OCI-LY1 (cell line): Measurements from ENCODE around the gene GNAI1.
"Not testable (repeated sequence)": the region's sequence is repeated elsewhere in the genome, so short reads cannot be mapped to it uniquely, and the experiment has no call there.

Experiments used
- H2AFZ ChIP-seq: fragments of 200-600 bp; sonication (generic), shearing (Covaris generic); 2 replicates; pipeline ENCODE4 v1.6.0; 2014; ENCODE audit warnings: antibody characterized with exemption, mild to moderate bottlenecking, low read length
- H3F3A ChIP-seq: fragments of 200-600 bp; sonication (generic), shearing (Covaris generic); 2 replicates; pipeline ENCODE4 v1.6.0; 2014; ENCODE audit warnings: mild to moderate bottlenecking, antibody characterized with exemption, low read length, moderate library complexity; ENCODE audit not compliant: insufficient read depth
- H3K27ac ChIP-seq: fragments of 200-600 bp; sonication (generic); 2 replicates; pipeline ENCODE4 v1.5.1; 2014; ENCODE audit warnings: low read length, mixed run types, mild to moderate bottlenecking, low read depth; ENCODE audit not compliant: poor library complexity, severe bottlenecking
- H3K27me3 ChIP-seq: fragments of 200-600 bp; sonication (generic); 2 replicates; pipeline ENCODE4 v1.6.0; 2014; ENCODE audit warnings: antibody characterized with exemption, mild to moderate bottlenecking, low read length, moderate library complexity; ENCODE audit not compliant: insufficient read depth
- H3K36me3 ChIP-seq: fragments of 200-600 bp; sonication (generic); 2 replicates; pipeline ENCODE4 v1.6.1; 2014; ENCODE audit warnings: mild to moderate bottlenecking, antibody characterized with exemption, low read length, moderate library complexity, mixed read lengths; ENCODE audit not compliant: insufficient read depth
- H3K4me1 ChIP-seq: fragments of 200-600 bp; sonication (generic); 2 replicates; pipeline ENCODE4 v1.5.1; 2014; ENCODE audit warnings: mild to moderate bottlenecking, low read length, moderate library complexity; ENCODE audit not compliant: insufficient read depth, severe bottlenecking
- H3K4me2 ChIP-seq: fragments of 200-600 bp; sonication (generic), shearing (Covaris generic); 2 replicates; pipeline ENCODE4 v1.6.1; 2014; ENCODE audit warnings: low read length
- H3K4me3 ChIP-seq: fragments of 200-600 bp; sonication (generic); 2 replicates; pipeline ENCODE4 v1.5.1; 2014; ENCODE audit warnings: low read length, low read depth, mild to moderate bottlenecking, mixed read lengths; ENCODE audit not compliant: poor library complexity, severe bottlenecking
- H3K79me2 ChIP-seq: fragments of 200-600 bp; shearing (Covaris generic); 2 replicates; pipeline ENCODE4 v1.6.1; 2016; ENCODE audit warnings: mixed run types, low read length, mixed read lengths; ENCODE audit not compliant: insufficient read depth
- H3K9ac ChIP-seq: fragments of 200-600 bp; sonication (generic), shearing (Covaris generic); 2 replicates; pipeline ENCODE4 v1.6.1; 2014; ENCODE audit warnings: mild to moderate bottlenecking, low read length, mixed read lengths
- H3K9me2 ChIP-seq: fragments of 200-600 bp; sonication (generic), shearing (Covaris generic); 2 replicates; pipeline ENCODE4 v1.6.1; 2014; ENCODE audit warnings: low read depth, mild to moderate bottlenecking, low read length, mixed read lengths
- H3K9me3 ChIP-seq: fragments of 200-600 bp; shearing (Covaris generic); 2 replicates; pipeline ENCODE4 v1.6.1; 2014; ENCODE audit warnings: low read length, mixed read lengths
- H4K20me1 ChIP-seq: fragments of 200-600 bp; sonication (generic), shearing (Covaris generic); 2 replicates; pipeline ENCODE4 v1.6.0; 2016; ENCODE audit warnings: mild to moderate bottlenecking, low read length; ENCODE audit not compliant: insufficient read depth
- EZH2 ChIP-seq: fragments of 200-600 bp; sonication (generic), shearing (Covaris generic); IDR thresholded peaks from 2 replicates; pipeline ENCODE4 v1.8.0; 2017; ENCODE audit warnings: borderline replicate concordance, mixed run types, mild to moderate bottlenecking, antibody characterized with exemption, low read length, moderate library complexity, mixed read lengths
- TF ChIP-seq, protein P1 (sequence below): fragments of 200-600 bp; sonication (generic), shearing (Covaris generic); IDR thresholded peaks from 2 replicates; pipeline ENCODE4 v1.5.1; 2017; ENCODE audit warnings: mild to moderate bottlenecking, antibody characterized with exemption, low read length, moderate library complexity, mixed read lengths

GNAI1 gene

DNA sequence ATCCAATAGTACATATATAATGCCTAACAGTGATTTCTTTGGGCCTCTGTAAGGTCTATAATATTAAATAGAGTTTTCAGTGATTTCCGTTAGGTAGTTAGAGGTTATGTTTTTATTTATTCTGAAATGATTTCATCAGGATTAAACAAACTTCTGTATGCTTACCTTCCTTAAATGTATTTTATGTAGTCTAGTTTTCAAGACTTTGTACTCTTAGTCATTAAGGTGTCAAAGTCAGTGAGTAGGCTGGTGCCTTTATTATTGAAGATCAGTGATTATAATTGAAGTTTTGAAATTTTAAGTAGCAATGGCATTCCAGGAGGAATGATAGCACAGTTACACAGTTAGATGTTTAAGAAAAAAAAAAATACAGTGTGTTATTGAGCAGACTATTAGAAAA lies 20.7 kb downstream of the GNAI1 start:
- Histone ChIP-seq H3K79me2 (no peaks in the 10 kb centered on the region), H3K4me3 (no peak overlapping the region), H3K4me2 (no peak overlapping the region), H3K27me3 (no peaks in the 10 kb centered on the region), H3K9me3 (no peaks in the 10 kb centered on the region), H3F3A (no peaks in the 10 kb centered on the region), H3K27ac (no peak overlapping the region), H2AFZ (no peak overlapping the region), H3K4me1 (no peaks in the 10 kb centered on the region), H3K36me3 (no peaks in the 10 kb centered on the region), H3K9me2 (no peaks in the 10 kb centered on the region), H3K9ac (no peak overlapping the region), H4K20me1 (no peaks in the 10 kb centered on the region)
- no peak for TF ChIP-seq EZH2
- TF ChIP-seq, protein P1, sequence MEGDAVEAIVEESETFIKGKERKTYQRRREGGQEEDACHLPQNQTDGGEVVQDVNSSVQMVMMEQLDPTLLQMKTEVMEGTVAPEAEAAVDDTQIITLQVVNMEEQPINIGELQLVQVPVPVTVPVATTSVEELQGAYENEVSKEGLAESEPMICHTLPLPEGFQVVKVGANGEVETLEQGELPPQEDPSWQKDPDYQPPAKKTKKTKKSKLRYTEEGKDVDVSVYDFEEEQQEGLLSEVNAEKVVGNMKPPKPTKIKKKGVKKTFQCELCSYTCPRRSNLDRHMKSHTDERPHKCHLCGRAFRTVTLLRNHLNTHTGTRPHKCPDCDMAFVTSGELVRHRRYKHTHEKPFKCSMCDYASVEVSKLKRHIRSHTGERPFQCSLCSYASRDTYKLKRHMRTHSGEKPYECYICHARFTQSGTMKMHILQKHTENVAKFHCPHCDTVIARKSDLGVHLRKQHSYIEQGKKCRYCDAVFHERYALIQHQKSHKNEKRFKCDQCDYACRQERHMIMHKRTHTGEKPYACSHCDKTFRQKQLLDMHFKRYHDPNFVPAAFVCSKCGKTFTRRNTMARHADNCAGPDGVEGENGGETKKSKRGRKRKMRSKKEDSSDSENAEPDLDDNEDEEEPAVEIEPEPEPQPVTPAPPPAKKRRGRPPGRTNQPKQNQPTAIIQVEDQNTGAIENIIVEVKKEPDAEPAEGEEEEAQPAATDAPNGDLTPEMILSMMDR: no peak

DNA sequence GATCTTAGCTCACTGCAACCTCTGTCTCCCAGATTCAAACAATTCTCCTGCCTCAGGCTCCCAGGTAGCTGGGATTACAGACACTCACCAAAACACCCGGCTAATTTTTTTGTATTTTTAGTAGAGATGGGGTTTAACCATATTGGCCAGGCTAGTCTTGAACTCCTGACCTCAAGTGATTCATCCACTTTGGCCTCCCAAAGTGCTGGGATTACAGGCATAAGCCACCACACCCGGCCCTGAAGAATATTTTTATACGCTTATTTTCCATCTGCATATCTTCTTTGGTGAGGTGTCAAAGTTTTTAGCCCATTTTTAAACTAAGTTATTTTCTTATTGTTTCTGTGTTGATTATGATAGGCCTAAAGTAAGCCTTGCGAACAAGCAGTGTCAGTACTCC lies 23.1 kb downstream of the GNAI1 start:
- not testable (repeated sequence) for H3K27me3 ChIP-seq, H3K9me3 ChIP-seq, H3F3A ChIP-seq, H3K9ac ChIP-seq, H2AFZ ChIP-seq, H3K9me2 ChIP-seq, H3K4me1 ChIP-seq, H3K27ac ChIP-seq, H3K79me2 ChIP-seq, H4K20me1 ChIP-seq, H3K4me3 ChIP-seq, H3K36me3 ChIP-seq, H3K4me2 ChIP-seq

DNA sequence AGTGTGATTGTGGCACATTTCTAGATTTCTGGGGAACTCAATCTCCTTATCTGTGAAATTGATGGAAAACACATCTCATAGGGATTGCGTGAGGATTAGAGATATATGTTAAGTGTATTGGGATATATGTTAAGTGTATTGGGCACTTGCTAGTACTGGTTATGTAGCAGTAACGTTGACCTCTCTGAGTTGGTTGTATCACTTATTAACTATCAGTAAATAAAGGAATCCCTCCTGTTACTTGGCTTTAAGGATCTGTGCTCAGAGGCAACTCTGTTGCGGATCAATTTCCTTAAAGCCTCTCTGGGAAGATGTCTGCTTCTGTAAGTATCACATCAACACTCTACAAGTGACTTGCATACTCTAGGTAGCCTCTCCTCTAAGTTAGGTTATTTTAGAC lies 25.2 kb downstream of the GNAI1 start:
- Histone ChIP-seq H3K4me3 (no peak overlapping the region), H3K9ac (no peak overlapping the region), H3F3A (no peaks in the 10 kb centered on the region), H3K27ac (no peak overlapping the region), H3K4me2 (no peak overlapping the region), H3K27me3 (no peaks in the 10 kb centered on the region), H3K9me3 (no peaks in the 10 kb centered on the region), H3K4me1 (no peaks in the 10 kb centered on the region), H2AFZ (no peak overlapping the region), H3K9me2 (no peaks in the 10 kb centered on the region), H3K36me3 (no peaks in the 10 kb centered on the region), H3K79me2 (no peaks in the 10 kb centered on the region), H4K20me1 (no peaks in the 10 kb centered on the region)
- no peak for TF ChIP-seq EZH2
- TF ChIP-seq, protein P1: no peak

DNA sequence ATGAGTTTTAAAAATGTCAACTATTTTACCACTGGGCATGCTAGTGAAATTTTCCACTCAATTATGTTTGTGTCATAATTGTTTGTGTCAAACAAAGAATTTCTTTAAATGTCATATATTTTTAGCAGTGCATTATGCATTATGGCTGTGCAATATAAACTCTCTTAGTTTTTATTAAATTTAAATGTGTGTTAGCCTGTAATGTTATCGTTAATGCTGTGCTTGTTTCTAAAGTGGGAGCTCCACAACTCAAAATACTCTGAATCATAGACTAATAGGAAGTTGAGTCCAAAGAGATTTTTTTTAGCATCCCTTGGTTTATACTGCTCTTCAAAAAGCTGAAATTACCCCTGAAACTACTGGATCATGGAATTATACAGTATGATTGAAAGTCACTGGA lies 26.8 kb downstream of the GNAI1 start:
- H3F3A ChIP-seq: no peaks in the 10 kb centered on the region
- no peak overlapping the region for H3K27ac ChIP-seq
- no peak overlapping the region for H3K9ac ChIP-seq
- no peaks in the 10 kb centered on the region for H3K36me3 ChIP-seq
- H2AFZ ChIP-seq: no peak overlapping the region
- no peak overlapping the region for H3K4me2 ChIP-seq
- no peak overlapping the region for H3K4me3 ChIP-seq
- H3K9me3 ChIP-seq: no peaks in the 10 kb centered on the region
- no peak for TF ChIP-seq EZH2
- TF ChIP-seq, protein P1: no peak
- no peaks in the 10 kb centered on the region for H4K20me1 ChIP-seq
- H3K4me1 ChIP-seq: no peaks in the 10 kb centered on the region
- no peaks in the 10 kb centered on the region for H3K27me3 ChIP-seq
- H3K79me2 ChIP-seq: no peaks in the 10 kb centered on the region
- H3K9me2 ChIP-seq: no peaks in the 10 kb centered on the region
